22Rv1 (cell line): Measurements from ENCODE around the gene HDLBP.

ENCODE experiments used
- H3K27ac ChIP-seq: fragments of 450-650 bp; 2 replicates; pipeline ENCODE4 v1.5.1; 2017
- ZFX ChIP-seq: fragments of 450-650 bp; IDR thresholded peaks from 2 replicates; pipeline ENCODE4 v1.6.1; 2017; ENCODE audit warnings: antibody characterized with exemption, borderline replicate concordance
- TF ChIP-seq, protein P1 (sequence below): fragments of 450-650 bp; IDR thresholded peaks from 2 replicates; pipeline ENCODE4 v1.5.1; 2017; ENCODE audit warnings: mild to moderate bottlenecking

Gene HDLBP

DNA sequence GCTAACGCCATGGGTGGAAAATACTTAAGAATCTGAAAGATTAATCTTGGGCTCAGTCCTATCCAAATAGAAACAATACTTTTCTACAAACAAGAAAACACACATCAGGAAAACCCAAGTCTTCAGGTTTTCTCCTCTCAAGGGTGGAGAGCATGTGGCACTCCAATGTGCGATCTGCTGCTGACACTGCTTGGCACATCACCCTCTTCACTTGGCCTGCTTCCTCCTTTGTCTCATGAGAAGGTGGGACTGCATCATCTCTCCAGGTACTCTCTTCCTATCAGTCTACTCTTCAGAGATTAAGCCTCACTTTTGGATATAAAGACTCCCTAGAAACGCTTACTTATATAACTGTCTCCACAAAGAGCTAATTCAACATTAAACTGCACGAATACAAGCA, 26.4 kb downstream of the HDLBP start:
- TF ChIP-seq, protein P1, sequence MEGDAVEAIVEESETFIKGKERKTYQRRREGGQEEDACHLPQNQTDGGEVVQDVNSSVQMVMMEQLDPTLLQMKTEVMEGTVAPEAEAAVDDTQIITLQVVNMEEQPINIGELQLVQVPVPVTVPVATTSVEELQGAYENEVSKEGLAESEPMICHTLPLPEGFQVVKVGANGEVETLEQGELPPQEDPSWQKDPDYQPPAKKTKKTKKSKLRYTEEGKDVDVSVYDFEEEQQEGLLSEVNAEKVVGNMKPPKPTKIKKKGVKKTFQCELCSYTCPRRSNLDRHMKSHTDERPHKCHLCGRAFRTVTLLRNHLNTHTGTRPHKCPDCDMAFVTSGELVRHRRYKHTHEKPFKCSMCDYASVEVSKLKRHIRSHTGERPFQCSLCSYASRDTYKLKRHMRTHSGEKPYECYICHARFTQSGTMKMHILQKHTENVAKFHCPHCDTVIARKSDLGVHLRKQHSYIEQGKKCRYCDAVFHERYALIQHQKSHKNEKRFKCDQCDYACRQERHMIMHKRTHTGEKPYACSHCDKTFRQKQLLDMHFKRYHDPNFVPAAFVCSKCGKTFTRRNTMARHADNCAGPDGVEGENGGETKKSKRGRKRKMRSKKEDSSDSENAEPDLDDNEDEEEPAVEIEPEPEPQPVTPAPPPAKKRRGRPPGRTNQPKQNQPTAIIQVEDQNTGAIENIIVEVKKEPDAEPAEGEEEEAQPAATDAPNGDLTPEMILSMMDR: no peak
- TF ChIP-seq ZFX: no peak
- no peak overlapping the region for H3K27ac ChIP-seq

DNA sequence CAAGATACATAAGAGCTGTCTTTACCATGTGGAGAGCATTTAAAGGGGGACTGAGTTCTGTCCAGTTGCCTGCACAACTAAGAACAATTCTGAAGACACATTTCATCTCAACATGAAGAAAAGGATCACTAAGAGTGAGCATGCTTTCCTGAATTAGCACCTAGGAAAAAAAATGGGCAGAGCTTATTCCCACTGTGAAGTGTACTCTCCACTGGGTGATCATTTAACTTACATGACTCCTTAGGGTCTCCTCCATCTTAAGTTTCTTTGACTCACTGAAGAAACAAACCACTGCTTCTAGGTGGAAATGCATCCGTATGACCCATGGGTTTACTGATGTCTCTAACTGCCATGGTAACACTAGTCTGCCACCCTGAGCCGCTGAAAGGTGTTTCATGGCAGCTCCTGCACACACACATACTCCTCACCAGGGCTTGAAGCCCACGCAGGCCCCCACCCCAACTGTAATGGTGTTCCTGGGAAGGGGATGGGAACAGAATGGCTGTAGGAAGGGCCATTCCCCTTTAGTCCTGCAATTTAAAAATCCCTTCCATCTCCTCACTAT, 27.1 kb downstream of the HDLBP start:
- no peak for TF ChIP-seq ZFX
- TF ChIP-seq, protein P1: no peak
- no peak overlapping the region for H3K27ac ChIP-seq

DNA sequence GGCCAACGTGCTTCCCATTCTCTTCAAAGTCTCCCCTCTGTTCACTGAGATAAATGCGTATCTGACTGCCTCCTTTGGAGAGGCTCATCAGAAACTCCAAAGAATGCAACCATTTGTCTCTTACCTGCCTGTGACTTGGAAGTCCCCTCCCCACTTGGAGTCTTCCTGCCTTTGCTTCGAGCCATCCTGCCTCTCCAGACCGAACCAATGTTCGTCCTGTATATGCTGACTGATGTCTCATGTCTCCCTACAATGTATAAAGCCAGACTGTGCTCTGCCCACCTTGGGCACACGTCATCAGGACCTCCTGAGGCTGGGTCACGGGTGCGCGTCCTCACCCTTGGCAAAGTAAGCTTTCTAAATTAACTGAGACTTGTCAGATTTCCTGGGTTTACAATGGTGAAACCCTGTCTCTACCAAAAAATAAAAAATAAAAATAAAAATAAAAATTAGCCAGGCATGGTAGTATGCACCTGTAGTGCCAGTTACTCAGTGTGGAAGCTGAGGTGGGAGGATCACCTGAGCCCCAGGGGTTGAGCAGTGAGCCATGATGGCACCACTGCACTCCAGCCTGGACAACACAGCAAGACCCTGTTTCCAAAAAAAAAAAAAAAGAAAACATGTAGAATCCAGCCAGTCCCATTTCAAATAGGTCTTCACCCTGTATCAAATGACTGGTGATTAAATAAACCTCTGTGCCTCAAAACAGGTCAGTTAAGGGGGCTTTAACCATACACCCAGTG, 29.0 kb downstream of the HDLBP start:
- TF ChIP-seq, protein P1: no peak
- TF ChIP-seq ZFX: no peak
- peak overlapping the region; percentile 68 for H3K27ac ChIP-seq

DNA sequence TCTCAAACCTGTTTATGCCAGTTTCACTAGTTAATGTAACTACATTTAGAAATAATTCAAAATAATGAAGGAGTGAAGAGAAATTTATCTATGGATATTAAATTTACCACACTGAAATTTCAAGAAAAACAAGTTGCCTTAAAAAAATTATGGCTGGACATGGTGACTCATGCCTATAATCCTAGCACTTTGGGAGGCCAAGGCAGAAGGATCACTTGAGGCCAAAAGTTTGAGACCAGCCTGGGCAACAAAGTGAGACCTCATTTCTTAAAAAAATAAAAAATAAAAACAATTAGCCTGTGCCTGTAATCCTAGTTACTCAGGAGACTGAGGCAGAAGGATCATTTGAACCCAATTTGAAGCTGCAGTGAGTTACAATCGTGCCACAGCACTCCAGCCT, 29.9 kb downstream of the HDLBP start:
- TF ChIP-seq ZFX: no peak
- TF ChIP-seq, protein P1: no peak
- peak overlapping the region; percentile 68 for H3K27ac ChIP-seq

DNA sequence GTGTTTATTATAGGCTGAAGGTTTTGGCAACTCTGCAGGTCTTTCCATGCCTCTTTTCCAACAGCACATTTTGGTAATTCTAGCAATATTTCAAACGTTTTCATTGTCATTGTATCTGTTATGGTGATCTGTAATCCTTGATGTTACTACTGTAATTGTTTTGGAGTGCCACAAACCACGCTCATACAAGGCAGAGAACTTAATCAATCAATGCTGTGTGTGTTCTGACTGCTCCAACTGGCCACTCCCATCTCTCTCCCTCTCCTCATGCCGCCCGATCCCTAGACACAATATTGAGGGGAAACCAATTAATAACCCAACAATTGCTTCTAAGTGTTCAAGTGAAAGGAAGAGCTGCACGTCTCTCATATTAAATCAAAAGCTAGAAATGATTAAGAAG, 32.9 kb downstream of the HDLBP start:
- TF ChIP-seq, protein P1: no peak
- H3K27ac ChIP-seq: peak overlapping the region; percentile 24; the same call in 1 of the 2 replicates

DNA sequence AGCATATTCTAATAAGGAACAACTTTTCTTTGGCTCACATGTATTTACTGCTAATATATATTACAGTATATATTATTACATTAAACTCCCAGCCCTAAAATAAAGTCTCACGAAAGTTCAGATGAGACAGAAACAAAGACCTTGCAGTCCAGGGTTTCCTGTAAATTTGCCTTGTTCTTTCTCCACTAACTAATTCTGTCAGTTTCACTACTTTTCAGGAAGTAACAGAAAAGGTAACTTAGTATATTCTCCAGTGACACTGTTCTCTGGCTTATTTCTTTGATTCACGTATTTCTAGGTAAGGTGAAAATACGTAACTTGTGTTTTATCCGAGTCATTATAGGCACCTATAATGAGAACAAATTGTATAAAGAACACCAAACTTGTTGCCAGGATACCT, 35.2 kb downstream of the HDLBP start:
- H3K27ac ChIP-seq: no peak overlapping the region
- TF ChIP-seq ZFX: no peak
- TF ChIP-seq, protein P1: no peak

DNA sequence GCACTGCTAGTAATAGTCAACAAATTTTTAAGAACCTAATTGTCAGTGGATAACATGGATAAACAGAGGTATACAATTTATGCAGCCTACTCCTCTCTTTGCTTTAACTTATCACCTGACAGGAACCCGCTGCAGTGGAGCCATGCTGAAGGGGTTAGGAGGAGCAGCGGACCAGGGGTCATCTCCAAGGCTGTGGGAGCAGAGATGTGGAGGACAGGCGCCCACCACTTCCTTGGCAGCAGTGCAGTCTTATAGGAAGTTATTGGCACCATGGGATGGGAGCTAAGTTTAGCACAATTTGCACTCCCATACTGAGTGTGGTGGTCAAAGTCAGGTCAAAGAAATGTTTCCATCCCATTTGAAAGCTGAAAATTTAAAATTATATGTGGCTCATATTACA, 35.6 kb downstream of the HDLBP start:
- no peak for TF ChIP-seq ZFX
- TF ChIP-seq, protein P1: no peak
- H3K27ac ChIP-seq: peak overlapping the region; percentile 37
